MCF 10A (cell line): Measurements from ENCODE around the gene CFAP100. TPM values are rescaled to one million over a fixed set of nuclear protein-coding genes. Genes with fewer than 3 reads are reported as not detected.

ENCODE experiments used
- BruUV-seq: library from RNA; stranded (reverse); fragments of 400-500 nt; replicated peaks from 2 replicates; lab custom pipeline; 2021; lab: Mats Ljungman, UMichigan
- CTCF ChIA-PET: fragments of 300-600 bp; sonication (Branson Sonifier 250); formaldehyde crosslinking; extraction: SDS; loops from one replicate; lab custom pipeline; 2021; ENCODE audit warnings: antibody characterized with exemption, inconsistent platforms; lab: Yijun Ruan, JAX
- POLR2A ChIA-PET: fragments of 300-600, 350-650 bp; sonication (Branson Sonifier 250); formaldehyde crosslinking; extraction: SDS; loops from one replicate; lab custom pipeline; 2020; ENCODE audit warnings: antibody characterized with exemption, inconsistent platforms; lab: Yijun Ruan, JAX
- DNase-seq: peaks from one replicate; pipeline ENCODE4 v3.0.0-alpha.2; 2018; ENCODE audit not compliant: unreplicated experiment
- H3K27ac Mint-ChIP-seq: one replicate; pipeline ENCODE4 v1.8.0; 2022; ENCODE audit warnings: mild to moderate bottlenecking, low read depth, mixed read lengths; ENCODE audit not compliant: unreplicated experiment
- H3K27me3 Mint-ChIP-seq: one replicate; pipeline ENCODE4 v1.8.0; 2022; ENCODE audit warnings: mixed read lengths; ENCODE audit not compliant: insufficient read depth, unreplicated experiment
- H3K36me3 Mint-ChIP-seq: one replicate; pipeline ENCODE4 v1.8.0; 2022; ENCODE audit warnings: mild to moderate bottlenecking, moderate library complexity, mixed read lengths; ENCODE audit not compliant: insufficient read depth, unreplicated experiment
- H3K4me1 Mint-ChIP-seq: one replicate; pipeline ENCODE4 v1.8.0; 2022; ENCODE audit warnings: mixed read lengths; ENCODE audit not compliant: insufficient read depth, unreplicated experiment
- H3K4me3 Mint-ChIP-seq: one replicate; pipeline ENCODE4 v1.8.0; 2022; ENCODE audit warnings: mild to moderate bottlenecking, moderate library complexity, mixed read lengths; ENCODE audit not compliant: unreplicated experiment
- H3K9me3 Mint-ChIP-seq: one replicate; pipeline ENCODE4 v1.8.0; 2022; ENCODE audit warnings: mixed read lengths; ENCODE audit not compliant: unreplicated experiment
- intact Hi-C: fragments of 100-400 bp; cut with micrococcal nuclease; formaldehyde crosslinking; loops from 2 replicates; pipeline ENCODE4 v1.14.1; 2022
- total RNA-seq: library from RNA; stranded (reverse); gene quantifications from 2 replicates; pipeline ENCODE4 v1.2.3, GENCODE V29; 2022
- TF ChIP-seq, protein P1 (sequence below): fragments of 200-600 bp; IDR thresholded peaks from one replicate; pipeline ENCODE4 v1.8.0; 2022; ENCODE audit warnings: antibody characterized with exemption, mild to moderate bottlenecking; ENCODE audit not compliant: unreplicated experiment

The CFAP100 gene
- total RNA-seq, 1 experiment from 2014 or later = not detected

DNA sequence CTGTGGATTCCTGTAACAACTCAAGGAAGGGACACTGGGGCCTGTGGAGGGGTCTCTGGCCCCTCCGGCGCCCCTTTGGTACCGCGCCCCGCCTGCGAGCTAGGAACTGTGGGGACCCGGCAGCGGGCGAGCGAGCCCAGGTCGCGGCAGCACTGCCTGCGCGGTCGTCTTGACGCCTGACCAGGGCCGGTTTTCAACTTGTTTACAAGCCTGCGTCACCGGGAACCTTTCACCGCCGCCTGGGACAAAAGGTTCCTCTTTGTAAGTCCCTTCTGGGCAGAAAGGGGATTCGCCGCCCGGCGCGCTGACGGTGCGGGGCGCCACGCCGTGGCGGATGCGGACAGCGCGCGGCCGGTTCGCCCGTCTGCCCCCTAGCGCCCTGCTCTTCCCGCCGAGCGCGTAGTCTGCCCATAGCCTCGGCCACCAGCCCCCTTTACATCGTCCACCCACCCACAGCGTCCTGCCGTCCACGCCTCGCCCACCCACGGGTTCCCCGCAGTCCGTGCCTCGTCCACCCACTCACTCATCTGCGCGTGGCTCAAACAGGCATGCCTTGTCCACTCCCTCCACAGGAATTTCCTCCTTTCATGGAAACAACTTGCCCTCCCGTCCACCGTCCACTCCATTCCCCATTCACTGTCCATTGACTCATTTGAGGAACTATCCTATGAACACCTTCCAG is 5.5 kb upstream of the CFAP100 start:
- Mint-ChIP-seq H3K9me3 (no peaks in the 10 kb centered on the region), H3K27ac (peak overlapping the region; percentile 71), H3K4me1 (peaks cover 7% of the 10 kb centered on the region), H3K4me3 (peak overlapping the region; percentile 64), H3K27me3 (peaks cover 7% of the 10 kb centered on the region), H3K36me3 (no peaks in the 10 kb centered on the region)
- ChIA-PET POLR2A (interaction anchor here (0.7 to 1.2 kb wide), 3 partner anchors 9 to 196 kb away, joined by 3 to 4 read pairs (median 3); no protein-coding TSS in a partner anchor), CTCF (interaction anchor here (0.5 to 6.8 kb wide), 27 partner anchors 9 to 1115 kb away, joined by 3 to 88 read pairs (median 3); no protein-coding TSS in a partner anchor)
- BruUV-seq = no TSS peak
- TF ChIP-seq, protein P1, sequence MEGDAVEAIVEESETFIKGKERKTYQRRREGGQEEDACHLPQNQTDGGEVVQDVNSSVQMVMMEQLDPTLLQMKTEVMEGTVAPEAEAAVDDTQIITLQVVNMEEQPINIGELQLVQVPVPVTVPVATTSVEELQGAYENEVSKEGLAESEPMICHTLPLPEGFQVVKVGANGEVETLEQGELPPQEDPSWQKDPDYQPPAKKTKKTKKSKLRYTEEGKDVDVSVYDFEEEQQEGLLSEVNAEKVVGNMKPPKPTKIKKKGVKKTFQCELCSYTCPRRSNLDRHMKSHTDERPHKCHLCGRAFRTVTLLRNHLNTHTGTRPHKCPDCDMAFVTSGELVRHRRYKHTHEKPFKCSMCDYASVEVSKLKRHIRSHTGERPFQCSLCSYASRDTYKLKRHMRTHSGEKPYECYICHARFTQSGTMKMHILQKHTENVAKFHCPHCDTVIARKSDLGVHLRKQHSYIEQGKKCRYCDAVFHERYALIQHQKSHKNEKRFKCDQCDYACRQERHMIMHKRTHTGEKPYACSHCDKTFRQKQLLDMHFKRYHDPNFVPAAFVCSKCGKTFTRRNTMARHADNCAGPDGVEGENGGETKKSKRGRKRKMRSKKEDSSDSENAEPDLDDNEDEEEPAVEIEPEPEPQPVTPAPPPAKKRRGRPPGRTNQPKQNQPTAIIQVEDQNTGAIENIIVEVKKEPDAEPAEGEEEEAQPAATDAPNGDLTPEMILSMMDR = peak; percentile 98
- DNase-seq = peak; percentile 82
- intact Hi-C loops = loop anchor here (1.0 to 10.0 kb wide), 4 partner anchors 143 to 464 kb away; no protein-coding TSS in a partner anchor

DNA sequence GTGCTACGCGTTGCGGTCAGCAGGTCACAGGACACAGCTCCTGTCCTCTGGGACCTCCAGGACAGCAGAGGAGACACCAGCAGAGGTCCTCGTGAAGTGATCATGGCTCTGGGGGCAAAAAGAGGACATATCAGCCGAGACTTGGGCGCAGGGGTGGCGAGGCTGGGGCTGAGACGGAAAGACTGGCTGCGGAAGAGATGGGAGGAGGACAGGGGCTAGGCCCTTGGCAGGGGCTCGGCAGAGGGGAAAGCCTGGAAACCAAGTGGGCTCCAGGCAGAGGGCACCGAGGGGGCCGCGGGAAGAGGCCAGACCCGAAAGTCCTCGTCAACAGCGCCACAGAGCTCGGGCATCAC is 4.9 kb upstream of the CFAP100 start:
- H3K27ac Mint-ChIP-seq = peak overlapping the region; percentile 71
- H3K4me1 Mint-ChIP-seq = peaks cover 7% of the 10 kb centered on the region
- no peaks in the 10 kb centered on the region for H3K9me3 Mint-ChIP-seq
- intact Hi-C loops = loop anchor here (1.0 to 10.0 kb wide), 4 partner anchors 143 to 465 kb away; no protein-coding TSS in a partner anchor
- peaks cover 7% of the 10 kb centered on the region for H3K27me3 Mint-ChIP-seq
- ChIA-PET POLR2A (interaction anchor here (1.1 kb wide), 1 partner anchor 120 kb away, joined by 4 read pairs; no protein-coding TSS in a partner anchor), CTCF (interaction anchor here (0.6 to 6.8 kb wide), 15 partner anchors 21 to 459 kb away, joined by 3 to 88 read pairs (median 3); no protein-coding TSS in a partner anchor)
- peak overlapping the region; percentile 64 for H3K4me3 Mint-ChIP-seq
- DNase-seq = no peak
- no TSS peak for BruUV-seq
- no peaks in the 10 kb centered on the region for H3K36me3 Mint-ChIP-seq
- TF ChIP-seq, protein P1 = no peak

DNA sequence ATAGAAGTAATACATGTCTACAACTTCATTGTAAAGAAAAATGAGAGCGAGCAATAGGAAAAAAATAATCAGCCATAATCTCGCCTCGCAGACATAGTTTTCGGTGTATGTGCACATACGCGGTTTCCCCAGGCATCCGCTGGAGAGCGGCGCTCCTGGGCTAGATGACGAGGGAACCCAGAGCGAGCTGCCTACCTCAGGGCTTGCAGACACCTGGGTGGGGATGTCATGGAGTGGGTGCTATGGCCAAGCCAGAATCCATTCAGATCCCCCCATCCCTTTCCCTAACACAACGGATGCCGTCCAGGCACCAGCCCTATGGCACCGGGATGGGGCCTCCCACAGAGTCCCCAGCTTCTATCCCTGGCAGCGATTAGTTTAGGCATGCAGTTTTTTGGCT is 4.5 kb upstream of the CFAP100 start:
- no peaks in the 10 kb centered on the region for H3K9me3 Mint-ChIP-seq
- intact Hi-C loops = no loop called here
- no peaks in the 10 kb centered on the region for H3K36me3 Mint-ChIP-seq
- ChIA-PET POLR2A (interaction anchor here (1.1 kb wide), 1 partner anchor 120 kb away, joined by 4 read pairs; no protein-coding TSS in a partner anchor), CTCF (interaction anchor here (0.6 to 6.8 kb wide), 14 partner anchors 20 to 468 kb away, joined by 3 to 88 read pairs (median 3); no protein-coding TSS in a partner anchor)
- H3K4me1 Mint-ChIP-seq = peaks cover 7% of the 10 kb centered on the region
- BruUV-seq = no TSS peak
- no peak for DNase-seq
- TF ChIP-seq, protein P1 = no peak
- H3K27ac Mint-ChIP-seq = peak overlapping the region; percentile 71
- H3K27me3 Mint-ChIP-seq = peaks cover 7% of the 10 kb centered on the region
- H3K4me3 Mint-ChIP-seq = no peak overlapping the region

- POLR2A ChIA-PET = no interaction called here
- BruUV-seq = no TSS peak
Measured at GRCh38 chr3:126390751-126391150, 4.0 kb upstream of the CFAP100 start.

More at GRCh38 chr3:126390751-126391150, 4.0 kb upstream of the CFAP100 start:
- Mint-ChIP-seq H3K4me1 (peaks cover 7% of the 10 kb centered on the region), H3K9me3 (no peaks in the 10 kb centered on the region), H3K4me3 (no peak overlapping the region), H3K27ac (no peak overlapping the region), H3K27me3 (peaks cover 7% of the 10 kb centered on the region), H3K36me3 (no peaks in the 10 kb centered on the region)
- CTCF ChIA-PET = interaction anchor here (0.8 to 6.8 kb wide), 8 partner anchors 20 to 468 kb away, joined by 3 to 88 read pairs (median 3); no protein-coding TSS in a partner anchor
- no peak for DNase-seq
- TF ChIP-seq, protein P1 = no peak
- intact Hi-C loops = no loop called here
